Measurements from ENCODE around the gene TTPAL.
"Not testable (repeated sequence)": the region's sequence is repeated elsewhere in the genome, so short reads cannot be mapped to it uniquely, and the experiment has no call there.

The TTPAL gene

DNA sequence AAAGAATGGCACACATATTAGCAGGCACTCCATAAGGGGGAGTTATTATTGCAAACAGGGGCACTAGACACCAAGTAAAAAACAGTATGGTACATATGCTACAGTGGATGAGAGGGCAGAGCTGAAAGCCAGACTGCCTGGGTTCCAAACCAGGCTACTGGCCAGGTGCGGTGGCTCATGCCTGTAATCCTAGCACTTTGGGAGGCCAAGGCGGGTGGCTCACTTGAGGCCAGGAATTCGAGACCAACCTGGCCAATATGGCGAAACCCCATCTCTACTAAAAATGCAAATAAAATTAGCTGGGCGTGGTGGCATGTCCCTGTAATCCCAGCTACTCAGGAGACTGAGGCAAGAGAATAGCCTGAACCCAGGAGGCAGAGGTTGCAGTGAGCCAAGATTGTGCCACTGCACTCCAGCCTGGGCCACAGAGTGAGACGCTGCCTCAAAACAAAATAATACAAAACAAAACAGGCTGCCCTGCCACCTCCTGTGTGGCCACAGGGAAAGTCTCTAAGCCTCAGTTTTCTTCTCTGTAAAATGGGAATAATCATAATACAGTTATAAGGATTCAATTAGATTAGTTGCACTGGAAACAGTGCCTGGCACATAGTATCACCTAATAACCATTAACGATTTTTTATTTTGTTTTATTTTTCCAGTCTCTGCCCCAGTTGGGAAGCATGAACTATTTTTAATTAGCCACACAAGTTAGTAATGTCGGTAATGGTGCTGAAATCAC is 7.5 kb upstream of the TTPAL start:
- DNase-seq (ENCODE audit: low read depth in 1 of 2, low spot score in 1 of 2), result no peak
- Histone ChIP-seq H3K27me3 (ENCODE audit: insufficient read depth, poor library complexity, severe bottlenecking) (no peaks in the 10 kb centered on the region), H3K27ac (replicated peaks) (no peak overlapping the region), H3K4me3 (replicated peaks; ENCODE audit: insufficient read depth, low read length) (no peak overlapping the region)
- TF ChIP-seq, protein P1, sequence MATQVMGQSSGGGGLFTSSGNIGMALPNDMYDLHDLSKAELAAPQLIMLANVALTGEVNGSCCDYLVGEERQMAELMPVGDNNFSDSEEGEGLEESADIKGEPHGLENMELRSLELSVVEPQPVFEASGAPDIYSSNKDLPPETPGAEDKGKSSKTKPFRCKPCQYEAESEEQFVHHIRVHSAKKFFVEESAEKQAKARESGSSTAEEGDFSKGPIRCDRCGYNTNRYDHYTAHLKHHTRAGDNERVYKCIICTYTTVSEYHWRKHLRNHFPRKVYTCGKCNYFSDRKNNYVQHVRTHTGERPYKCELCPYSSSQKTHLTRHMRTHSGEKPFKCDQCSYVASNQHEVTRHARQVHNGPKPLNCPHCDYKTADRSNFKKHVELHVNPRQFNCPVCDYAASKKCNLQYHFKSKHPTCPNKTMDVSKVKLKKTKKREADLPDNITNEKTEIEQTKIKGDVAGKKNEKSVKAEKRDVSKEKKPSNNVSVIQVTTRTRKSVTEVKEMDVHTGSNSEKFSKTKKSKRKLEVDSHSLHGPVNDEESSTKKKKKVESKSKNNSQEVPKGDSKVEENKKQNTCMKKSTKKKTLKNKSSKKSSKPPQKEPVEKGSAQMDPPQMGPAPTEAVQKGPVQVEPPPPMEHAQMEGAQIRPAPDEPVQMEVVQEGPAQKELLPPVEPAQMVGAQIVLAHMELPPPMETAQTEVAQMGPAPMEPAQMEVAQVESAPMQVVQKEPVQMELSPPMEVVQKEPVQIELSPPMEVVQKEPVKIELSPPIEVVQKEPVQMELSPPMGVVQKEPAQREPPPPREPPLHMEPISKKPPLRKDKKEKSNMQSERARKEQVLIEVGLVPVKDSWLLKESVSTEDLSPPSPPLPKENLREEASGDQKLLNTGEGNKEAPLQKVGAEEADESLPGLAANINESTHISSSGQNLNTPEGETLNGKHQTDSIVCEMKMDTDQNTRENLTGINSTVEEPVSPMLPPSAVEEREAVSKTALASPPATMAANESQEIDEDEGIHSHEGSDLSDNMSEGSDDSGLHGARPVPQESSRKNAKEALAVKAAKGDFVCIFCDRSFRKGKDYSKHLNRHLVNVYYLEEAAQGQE (IDR thresholded peaks at IDR 0.05; ENCODE audit: insufficient replicate concordance, low read depth), result no peak
- TF ChIP-seq GABPA (IDR thresholded peaks at IDR 0.05; ENCODE audit: low read depth), result no peak
- no peak for TF ChIP-seq SPI1 (IDR thresholded peaks at IDR 0.05; ENCODE audit: borderline replicate concordance, low read depth)
- TF ChIP-seq, protein P2, sequence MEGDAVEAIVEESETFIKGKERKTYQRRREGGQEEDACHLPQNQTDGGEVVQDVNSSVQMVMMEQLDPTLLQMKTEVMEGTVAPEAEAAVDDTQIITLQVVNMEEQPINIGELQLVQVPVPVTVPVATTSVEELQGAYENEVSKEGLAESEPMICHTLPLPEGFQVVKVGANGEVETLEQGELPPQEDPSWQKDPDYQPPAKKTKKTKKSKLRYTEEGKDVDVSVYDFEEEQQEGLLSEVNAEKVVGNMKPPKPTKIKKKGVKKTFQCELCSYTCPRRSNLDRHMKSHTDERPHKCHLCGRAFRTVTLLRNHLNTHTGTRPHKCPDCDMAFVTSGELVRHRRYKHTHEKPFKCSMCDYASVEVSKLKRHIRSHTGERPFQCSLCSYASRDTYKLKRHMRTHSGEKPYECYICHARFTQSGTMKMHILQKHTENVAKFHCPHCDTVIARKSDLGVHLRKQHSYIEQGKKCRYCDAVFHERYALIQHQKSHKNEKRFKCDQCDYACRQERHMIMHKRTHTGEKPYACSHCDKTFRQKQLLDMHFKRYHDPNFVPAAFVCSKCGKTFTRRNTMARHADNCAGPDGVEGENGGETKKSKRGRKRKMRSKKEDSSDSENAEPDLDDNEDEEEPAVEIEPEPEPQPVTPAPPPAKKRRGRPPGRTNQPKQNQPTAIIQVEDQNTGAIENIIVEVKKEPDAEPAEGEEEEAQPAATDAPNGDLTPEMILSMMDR (IDR thresholded peaks at IDR 0.05; ENCODE audit: insufficient read depth, low read length), result no peak
- no peak for TF ChIP-seq POLR2AphosphoS5 (IDR thresholded peaks at IDR 0.05; ENCODE audit: low read depth)

DNA sequence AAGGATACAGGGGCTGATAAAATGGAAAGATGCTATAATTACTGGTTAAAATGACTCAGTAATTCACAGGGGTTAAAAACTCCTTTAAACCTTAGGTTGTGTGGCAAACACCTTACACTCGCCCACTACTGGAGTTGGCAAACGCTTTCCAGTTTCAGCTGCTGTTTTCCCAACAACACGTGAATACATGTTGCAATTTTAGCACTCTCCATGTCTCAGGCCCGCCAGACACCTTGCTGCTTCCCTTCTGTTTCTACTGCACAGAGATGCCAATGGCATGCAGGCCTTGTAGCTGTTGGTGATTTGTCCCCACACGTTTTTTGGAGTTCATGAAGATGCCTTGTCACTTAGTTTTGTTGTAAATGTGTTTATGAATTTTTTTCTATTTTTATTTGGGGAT is 5.3 kb upstream of the TTPAL start:
- Histone ChIP-seq H3K27ac (replicated peaks) (no peak overlapping the region), H3K4me3 (replicated peaks; ENCODE audit: insufficient read depth, low read length) (no peak overlapping the region), H3K27me3 (ENCODE audit: insufficient read depth, poor library complexity, severe bottlenecking) (no peaks in the 10 kb centered on the region)
- TF ChIP-seq POLR2AphosphoS5 (IDR thresholded peaks at IDR 0.05; ENCODE audit: low read depth) (no peak), GABPA (IDR thresholded peaks at IDR 0.05; ENCODE audit: low read depth) (no peak), SPI1 (IDR thresholded peaks at IDR 0.05; ENCODE audit: borderline replicate concordance, low read depth) (no peak)
- TF ChIP-seq, protein P2 (IDR thresholded peaks at IDR 0.05; ENCODE audit: insufficient read depth, low read length), result no peak
- no peak for DNase-seq (ENCODE audit: low read depth in 1 of 2, low spot score in 1 of 2)

DNA sequence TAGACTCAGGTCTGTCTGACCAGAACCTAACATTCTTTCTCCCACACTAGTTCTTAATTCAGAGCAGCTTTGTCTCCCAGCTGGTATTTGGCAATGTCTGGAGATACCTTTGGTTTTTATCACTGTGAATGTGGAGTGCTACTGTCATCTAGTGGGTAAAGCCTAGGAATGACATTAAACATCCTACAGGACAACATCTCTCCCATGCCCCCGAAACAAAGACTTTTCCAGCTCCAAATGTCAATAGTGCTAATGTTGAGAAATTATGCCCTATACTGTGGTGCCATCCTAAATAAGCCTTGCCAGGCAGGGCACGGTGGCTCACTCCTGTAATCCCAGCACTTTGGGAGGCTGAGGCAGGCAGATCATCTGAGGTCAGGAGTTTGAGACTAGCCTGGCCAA is 4.2 kb upstream of the TTPAL start:
- H3K27ac ChIP-seq (replicated peaks), result no peak overlapping the region
- no peak for TF ChIP-seq SPI1 (IDR thresholded peaks at IDR 0.05; ENCODE audit: borderline replicate concordance, low read depth)
- TF ChIP-seq, protein P2 (IDR thresholded peaks at IDR 0.05; ENCODE audit: insufficient read depth, low read length), result no peak
- no peak for TF ChIP-seq POLR2AphosphoS5 (IDR thresholded peaks at IDR 0.05; ENCODE audit: low read depth)
- TF ChIP-seq, protein P1 (IDR thresholded peaks at IDR 0.05; ENCODE audit: insufficient replicate concordance, low read depth), result no peak
- no peak for TF ChIP-seq GABPA (IDR thresholded peaks at IDR 0.05; ENCODE audit: low read depth)
- no peak for DNase-seq (ENCODE audit: low read depth in 1 of 2, low spot score in 1 of 2)

DNA sequence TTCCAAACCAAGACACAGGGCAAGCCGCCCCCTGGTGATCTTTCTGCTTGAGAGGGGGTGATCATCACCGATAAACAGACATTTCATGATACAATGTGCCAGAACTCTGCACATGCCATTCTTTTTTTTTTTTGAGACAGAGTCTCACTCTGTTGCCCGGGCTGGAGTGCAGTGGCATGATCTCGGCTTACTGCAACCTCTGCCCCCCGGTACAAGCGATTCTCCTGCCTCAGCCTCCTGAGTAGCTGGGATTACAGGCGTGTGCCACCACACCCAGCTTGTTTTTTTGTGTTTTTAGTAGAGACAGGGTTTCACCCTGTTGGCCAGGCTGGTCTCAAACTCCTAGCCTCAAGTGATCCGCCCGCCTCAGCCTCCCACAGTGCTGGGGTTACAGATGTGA is 3.4 kb upstream of the TTPAL start:
- not testable (repeated sequence) for H3K4me3 ChIP-seq (replicated peaks; ENCODE audit: insufficient read depth, low read length); H3K27ac ChIP-seq (replicated peaks); H3K27me3 ChIP-seq (ENCODE audit: insufficient read depth, poor library complexity, severe bottlenecking); DNase-seq (ENCODE audit: low read depth in 1 of 2, low spot score in 1 of 2)

More for the DNA sequence above, 4.2 kb upstream of the TTPAL start:
- no peak overlapping the region for H3K4me3 ChIP-seq (replicated peaks; ENCODE audit: insufficient read depth, low read length)
- H3K27me3 ChIP-seq (ENCODE audit: insufficient read depth, poor library complexity, severe bottlenecking), result no peaks in the 10 kb centered on the region

Measured in HL-60 (cell line).